H1 (cell line): ENCODE measurements around the gene PRKCZ. TPM values are rescaled to one million over a fixed set of nuclear protein-coding genes. Genes with fewer than 3 reads are reported as not detected.

Experiments used
- CTCF ChIA-PET: fragments of 300-600 bp; sonication (Branson Sonifier 250); formaldehyde crosslinking; loops from one replicate; lab custom pipeline; 2021; ENCODE audit not compliant: partially characterized antibody; lab: Charles Lee
- POLR2A ChIA-PET: fragments of 300-600 bp; sonication (Branson Sonifier 250); formaldehyde crosslinking; loops from one replicate; lab custom pipeline; 2021; ENCODE audit warnings: inconsistent platforms; ENCODE audit not compliant: partially characterized antibody; lab: Charles Lee
- DNase-seq, 2 experiments: peaks; one replicate each; pipeline versions ENCODE4 v3.0.0 to v3.0.0-alpha.2; 2010 to 2022; ENCODE audit warnings: low spot score in 2 of 2, low read depth in 1 of 2, mixed read lengths in 1 of 2
- FAIRE-seq: peaks from 2 replicates; lab custom pipeline; 2011; peaks lifted over from hg19 to GRCh38; lab: Jason Lieb, UNC
- H2AFZ ChIP-seq: 2 replicates; pipeline ENCODE4 v1.8.1; 2012; ENCODE audit warnings: low read length, inconsistent platforms
- H2AK5ac ChIP-seq: 2 replicates; pipeline ENCODE4 v1.6.1; 2013; ENCODE audit warnings: low read depth, low read length
- H2BK120ac ChIP-seq: replicated peaks from 2 replicates; pipeline ENCODE3; 2013; ENCODE audit warnings: low read depth, low read length, inconsistent platforms
- H2BK12ac ChIP-seq: 2 replicates; pipeline ENCODE4 v1.6.1; 2013; ENCODE audit warnings: low read depth, low read length
- H2BK15ac ChIP-seq: 2 replicates; pipeline ENCODE4 v1.6.1; 2013; ENCODE audit warnings: low read length
- H2BK20ac ChIP-seq: 2 replicates; pipeline ENCODE4 v1.6.1; 2013; ENCODE audit warnings: low read length
- H2BK5ac ChIP-seq: 2 replicates; pipeline ENCODE4 v1.6.1; 2013; ENCODE audit warnings: low read depth, low read length
- H3K14ac ChIP-seq: 2 replicates; pipeline ENCODE4 v1.6.1; 2013; ENCODE audit warnings: inconsistent platforms; ENCODE audit not compliant: insufficient read length
- H3K18ac ChIP-seq: 2 replicates; pipeline ENCODE4 v1.6.1; 2013; ENCODE audit warnings: low read length; ENCODE audit errors: extremely low read depth
- H3K23ac ChIP-seq: 2 replicates; pipeline ENCODE4 v1.6.1; 2013; ENCODE audit warnings: inconsistent platforms; ENCODE audit not compliant: insufficient read length
- H3K23me2 ChIP-seq: 2 replicates; pipeline ENCODE4 v1.6.1; 2013; ENCODE audit warnings: low read depth, low read length
- H3K27ac ChIP-seq: 2 replicates; pipeline ENCODE4 v1.6.1; 2011; ENCODE audit warnings: low read depth, low read length, inconsistent platforms
- H3K27me3 ChIP-seq, 4 experiments: replicated peaks in 1 of 4; 1 replicate in 1 of 4; 2 replicates in 3 of 4; pipeline versions ENCODE4 v1.6.1 to v1.8.1; 2011 to 2013; ENCODE audit warnings: low read length in 3 of 4, mild to moderate bottlenecking in 3 of 4, inconsistent platforms in 2 of 4, mixed read lengths in 2 of 4, moderate library complexity in 1 of 4; ENCODE audit not compliant: control insufficient read depth in 3 of 4, insufficient read depth in 3 of 4; ENCODE audit errors: extremely low read depth in 1 of 4
- H3K36me3 ChIP-seq, 4 experiments: 2 replicates each; pipeline versions ENCODE4 v1.6.1 to v1.8.1; 2011 to 2013; ENCODE audit warnings: mild to moderate bottlenecking in 4 of 4, low read length in 3 of 4, moderate library complexity in 2 of 4, control low read depth in 1 of 4, inconsistent platforms in 1 of 4; ENCODE audit not compliant: insufficient read depth in 4 of 4, control insufficient read depth in 2 of 4
- H3K4ac ChIP-seq: replicated peaks from 2 replicates; pipeline ENCODE3; 2013; ENCODE audit warnings: low read length, low read depth, mixed read lengths, inconsistent platforms; ENCODE audit not compliant: insufficient read length
- H3K4me1 ChIP-seq, 4 experiments: replicated peaks in 1 of 4; 1 replicate in 1 of 4; 2 replicates in 3 of 4; pipeline versions ENCODE4 v1.6.1 to v1.8.1; 2011 to 2013; ENCODE audit warnings: low read length in 3 of 4, inconsistent platforms in 2 of 4, mixed read lengths in 1 of 4; ENCODE audit not compliant: insufficient read depth in 4 of 4, control insufficient read depth in 3 of 4
- H3K4me2 ChIP-seq, 2 experiments: 2 replicates each; pipeline versions ENCODE4 v1.6.1 to v1.8.1; 2011 to 2013; ENCODE audit warnings: low read depth in 2 of 2, low read length in 2 of 2, control low read depth in 1 of 2, inconsistent platforms in 1 of 2, mild to moderate bottlenecking in 1 of 2; ENCODE audit not compliant: insufficient read depth in 1 of 2
- H3K4me3 ChIP-seq, 4 experiments: fragments of 200-600, 300-600 bp in 1 of 4; sonication (generic), shearing (Covaris generic), sonication (Bioruptor Twin) in 1 of 4; 2 replicates each; pipeline versions ENCODE4 v1.5.1 to v1.8.1; 2011 to 2016; ENCODE audit warnings: low read length in 4 of 4, low read depth in 3 of 4, control low read depth in 2 of 4, inconsistent platforms in 2 of 4, mild to moderate bottlenecking in 2 of 4, mixed read lengths in 1 of 4, moderate library complexity in 1 of 4; ENCODE audit not compliant: insufficient read depth in 2 of 4; ENCODE audit errors: extremely low read depth in 1 of 4
- H3K56ac ChIP-seq: replicated peaks from 2 replicates; pipeline ENCODE3; 2013; ENCODE audit warnings: low read depth, mild to moderate bottlenecking, mixed read lengths, low read length, inconsistent platforms; ENCODE audit not compliant: insufficient read length
- H3K79me1 ChIP-seq: 2 replicates; pipeline ENCODE4 v1.6.1; 2013; ENCODE audit warnings: low read depth, low read length, control low read depth
- H3K79me2 ChIP-seq, 2 experiments: 2 replicates each; pipeline versions ENCODE4 v1.6.1 to v1.8.1; 2012 to 2013; ENCODE audit warnings: low read length in 2 of 2, mild to moderate bottlenecking in 2 of 2, inconsistent platforms in 1 of 2; ENCODE audit not compliant: insufficient read depth in 2 of 2, control insufficient read depth in 1 of 2
- H3K9ac ChIP-seq, 4 experiments: replicated peaks in 1 of 4; 1 replicate in 1 of 4; 2 replicates in 3 of 4; pipeline versions ENCODE4 v1.6.1 to v1.8.1; 2011 to 2013; ENCODE audit warnings: low read depth in 3 of 4, low read length in 3 of 4, control low read depth in 2 of 4, mild to moderate bottlenecking in 2 of 4, moderate library complexity in 2 of 4, inconsistent platforms in 1 of 4; ENCODE audit errors: extremely low read depth in 1 of 4
- H3K9me3 ChIP-seq, 2 experiments: 2 replicates each; pipeline versions ENCODE4 v1.6.1 to v1.8.1; 2012 to 2013; ENCODE audit warnings: mild to moderate bottlenecking in 2 of 2, moderate library complexity in 2 of 2, control low read depth in 1 of 2, inconsistent platforms in 1 of 2, low read depth in 1 of 2, low read length in 1 of 2, mixed read lengths in 1 of 2; ENCODE audit not compliant: insufficient read depth in 2 of 2
- H4K20me1 ChIP-seq, 2 experiments: replicated peaks in 1 of 2; 2 replicates each; pipeline versions ENCODE3 to v1.8.1; 2011 to 2013; ENCODE audit warnings: inconsistent platforms in 2 of 2, low read length in 2 of 2, mild to moderate bottlenecking in 1 of 2; ENCODE audit not compliant: insufficient read depth in 2 of 2, control insufficient read depth in 1 of 2
- H4K5ac ChIP-seq: 2 replicates; pipeline ENCODE4 v1.6.1; 2013; ENCODE audit warnings: low read length, low read depth, mixed read lengths, inconsistent platforms; ENCODE audit not compliant: insufficient read length
- H4K8ac ChIP-seq: 2 replicates; pipeline ENCODE4 v1.8.0; 2013; ENCODE audit warnings: mild to moderate bottlenecking, moderate library complexity, low read length, inconsistent platforms; ENCODE audit not compliant: insufficient read depth; ENCODE audit errors: extremely low read depth
- H4K91ac ChIP-seq: replicated peaks from 2 replicates; pipeline ENCODE3; 2013; ENCODE audit warnings: low read length, mixed read lengths, inconsistent platforms; ENCODE audit not compliant: insufficient read length
- CTCF ChIP-seq, 3 experiments: IDR thresholded peaks; 1 replicate in 2 of 3; 2 replicates in 1 of 3; pipeline versions ENCODE4 v1.5.1 to v1.6.1; 2011; ENCODE audit warnings: low read length in 3 of 3, mild to moderate bottlenecking in 3 of 3, inconsistent platforms in 2 of 3, low read depth in 1 of 3, moderate library complexity in 1 of 3; ENCODE audit not compliant: insufficient read depth in 1 of 3; ENCODE audit errors: control extremely low read depth in 1 of 3
- HDAC2 ChIP-seq, 2 experiments: fragments of 300-600 bp in 1 of 2; sonication (generic) in 1 of 2; IDR thresholded peaks; 2 replicates each; pipeline ENCODE4 v1.6.1; 2011 to 2012; ENCODE audit warnings: low read depth in 2 of 2, low read length in 2 of 2, mild to moderate bottlenecking in 2 of 2, moderate library complexity in 2 of 2, borderline replicate concordance in 1 of 2, inconsistent platforms in 1 of 2
- POLR2AphosphoS5 ChIP-seq: IDR thresholded peaks from 2 replicates; pipeline ENCODE4 v1.6.1; 2011; ENCODE audit warnings: low read depth, low read length
- RAD21 ChIP-seq, 2 experiments: IDR thresholded peaks in 1 of 2; conservative IDR thresholded peaks in 1 of 2; 2 replicates each; pipeline ENCODE4 v1.6.1; 2011; ENCODE audit warnings: low read depth in 2 of 2, low read length in 2 of 2, improper control_type of control experiment in 1 of 2, inconsistent platforms in 1 of 2, mild to moderate bottlenecking in 1 of 2, moderate library complexity in 1 of 2
- WGBS, 2 experiments: shearing (Covaris generic) in 1 of 2; methylation state at CpG; one replicate each; pipeline versions ENCODE4 v1.1.6 to v1.1.7; 2013 to 2015; ENCODE audit warnings: low lambda C conversion rate in 2 of 2, mixed read lengths in 2 of 2, inconsistent platforms in 1 of 2, low coverage in 1 of 2, missing lambda C conversion rate in 1 of 2; ENCODE audit not compliant: insufficient replicate concordance in 2 of 2, insufficient coverage in 1 of 2, insufficient read length in 1 of 2; ENCODE audit errors: extremely low coverage in 1 of 2, missing lambda C conversion rate in 1 of 2; 5-methylcytosine and 5-hydroxymethylcytosine counted together
- polyA plus RNA-seq, 7 experiments: library from polyadenylated mRNA; depleted of rRNA in 3 of 7; stranded (reverse) in 5 of 7; unstranded in 2 of 7; fragments of >200 nt in 5 of 7; fragments of 200-250 nt in 2 of 7; gene quantifications; 1 replicate in 5 of 7; 2 replicates in 1 of 7; 4 replicates in 1 of 7; pipeline versions ENCODE4 v1.2.1 to v1.2.3, GENCODE V29; 2011 to 2013; ENCODE audit warnings: missing spikeins in 2 of 7, mixed read lengths in 2 of 7
- total RNA-seq: library from RNA; stranded (reverse); fragmentation: NEBNext Ultra II Directional; extraction: Animal tissue kit (Norgen Biotek cat#: 25700); gene quantifications from 2 replicates; pipeline ENCODE4 v1.2.1, GENCODE V29; 2021

PRKCZ gene
- total and polyA plus RNA-seq, 2 of the 8 experiments (the other 6 are each of a cell fraction or from before 2014, with no cell fraction given): 37.4 to 45.1 TPM

DNA sequence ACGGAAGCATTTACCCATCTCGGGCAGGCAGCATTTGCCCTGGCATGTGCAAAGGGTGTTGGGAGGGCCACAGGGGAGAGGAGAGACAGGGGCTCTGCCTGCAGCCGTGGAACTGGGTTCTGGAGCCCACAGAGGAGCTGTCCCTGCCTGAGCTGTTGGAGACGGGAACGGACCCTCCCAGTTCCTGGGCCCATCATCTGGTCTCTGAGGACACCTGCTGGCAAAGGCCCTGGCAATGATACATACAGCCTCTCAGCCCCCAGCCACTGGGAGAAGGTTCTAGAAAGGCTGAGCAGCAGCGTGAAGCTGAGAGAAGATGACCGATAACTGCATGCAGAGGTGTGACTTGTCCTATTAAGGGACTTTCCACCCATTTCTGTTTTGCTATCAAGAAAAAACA, 113.0 kb downstream of the PRKCZ start:
- no peak overlapping the region for H3K18ac ChIP-seq
- 98% methylated on average over 7 of the region's 7 CpGs; no CpG with 5 or more reads in 1 of the 2 experiments for WGBS, 2 experiments
- no peak overlapping the region for H3K27ac ChIP-seq
- H3K9ac ChIP-seq: 0 out of 7 replicates have a peak overlapping the region, but pooled peaks of 1 of the 4 experiments have one; percentile 13
- H2AFZ ChIP-seq: no peak overlapping the region
- no peak overlapping the region for H3K14ac ChIP-seq
- no peak overlapping the region for H2AK5ac ChIP-seq
- H4K20me1 ChIP-seq: peaks cover 0 to 4% of the 10 kb centered on the region in 2 experiments
- TF ChIP-seq CTCF (IDR thresholded peaks at IDR 0.05; ENCODE audit: control extremely low read depth in 1 of 3, insufficient read depth in 1 of 3, low read depth in 1 of 3, low read length in 3 of 3) (peak in 1 of 3 experiments; percentile 14; a peak in 2 of 4 replicates), HDAC2 (IDR thresholded peaks at IDR 0.05; ENCODE audit: borderline replicate concordance in 1 of 2, low read depth in 2 of 2, low read length in 2 of 2) (no peak), POLR2AphosphoS5 (no peak), RAD21 (IDR thresholded peaks at IDR 0.05 in 1 of 2, conservative IDR thresholded peaks at IDR 0.05 in 1 of 2; ENCODE audit: low read depth in 2 of 2, low read length in 2 of 2) (peak; percentile 21 to 43; a peak in 2 of 4 replicates)
- peaks cover 3% of the 10 kb centered on the region; the same call in 1 of the 2 replicates for H3K79me1 ChIP-seq
- H3K27me3 ChIP-seq: no peaks in the 10 kb centered on the region
- H2BK15ac ChIP-seq: no peak overlapping the region
- DNase-seq (no peak), FAIRE-seq (no peak)
- no peaks in the 10 kb centered on the region; a peak in 1 of 4 replicates for H3K79me2 ChIP-seq
- H4K8ac ChIP-seq: peak overlapping the region; percentile 7; the same call in 1 of the 2 replicates
- peaks cover 0 to 8% (median 4%) of the 10 kb centered on the region in 4 experiments; a peak in 3 of 8 replicates for H3K36me3 ChIP-seq
- H3K56ac ChIP-seq: no peak overlapping the region
- no peak overlapping the region for H3K4ac ChIP-seq
- ChIA-PET CTCF (interaction anchor here (1.0 to 4.7 kb wide), 8 partner anchors 11 to 73 kb away, joined by 3 to 47 read pairs (median 6); no protein-coding TSS in a partner anchor), POLR2A (interaction anchor here (1.2 kb wide), 1 partner anchor 25 kb away, joined by 3 read pairs; no protein-coding TSS in a partner anchor)
- H4K91ac ChIP-seq: peak overlapping the region; percentile 35
- H3K9me3 ChIP-seq: no peaks in the 10 kb centered on the region
- no peak overlapping the region for H3K4me3 ChIP-seq
- no peak overlapping the region for H2BK12ac ChIP-seq
- no peak overlapping the region for H2BK120ac ChIP-seq
- H3K23me2 ChIP-seq: no peaks in the 10 kb centered on the region
- H3K23ac ChIP-seq: no peak overlapping the region
- H3K4me1 ChIP-seq: peaks cover 0 to 3% (median 0%) of the 10 kb centered on the region in 4 experiments; a peak in 2 of 7 replicates
- H3K4me2 ChIP-seq: no peak overlapping the region
- H4K5ac ChIP-seq: no peak overlapping the region
- H2BK20ac ChIP-seq: no peak overlapping the region
- H2BK5ac ChIP-seq: no peak overlapping the region
